Fibroblast of lung (primary cell): ENCODE measurements around the gene UBL3.

ENCODE experiments used
- EZH2 ChIP-seq: IDR thresholded peaks from 2 replicates; pipeline ENCODE4 v1.5.1; 2012; ENCODE audit warnings: low read length, control low read depth, mild to moderate bottlenecking; ENCODE audit errors: missing control alignments
- TF ChIP-seq, protein P1 (sequence below), 2 donors: IDR thresholded peaks in 1 of 2; conservative IDR thresholded peaks in 1 of 2; 1 replicate in 1 of 2; 2 replicates in 1 of 2; pipeline ENCODE4 v1.5.1; 2011 to 2012; ENCODE audit warnings: low read length in 2 of 2, control low read depth in 1 of 2, inconsistent platforms in 1 of 2, low read depth in 1 of 2, mild to moderate bottlenecking in 1 of 2

DNA sequence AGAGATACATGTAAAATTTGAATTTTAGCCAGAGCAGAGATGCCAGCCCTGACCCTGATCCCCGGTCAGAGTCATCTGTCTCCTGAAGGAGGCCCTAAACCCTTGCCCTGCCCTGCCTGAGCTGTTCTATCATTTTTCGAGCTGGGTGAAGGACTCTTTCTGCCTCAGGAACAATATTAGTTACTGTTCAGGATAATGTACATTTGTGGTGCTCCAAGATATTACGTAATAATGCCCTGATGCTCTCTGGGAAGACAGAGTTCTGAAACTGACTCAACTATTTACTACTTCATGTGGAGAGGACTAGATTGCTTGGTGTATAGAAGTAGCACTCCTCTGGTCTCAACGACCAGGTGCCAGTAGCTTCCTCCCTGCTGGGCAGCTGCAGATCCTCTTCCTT, 37.9 kb upstream of the UBL3 start:
- TF ChIP-seq, protein P1, sequence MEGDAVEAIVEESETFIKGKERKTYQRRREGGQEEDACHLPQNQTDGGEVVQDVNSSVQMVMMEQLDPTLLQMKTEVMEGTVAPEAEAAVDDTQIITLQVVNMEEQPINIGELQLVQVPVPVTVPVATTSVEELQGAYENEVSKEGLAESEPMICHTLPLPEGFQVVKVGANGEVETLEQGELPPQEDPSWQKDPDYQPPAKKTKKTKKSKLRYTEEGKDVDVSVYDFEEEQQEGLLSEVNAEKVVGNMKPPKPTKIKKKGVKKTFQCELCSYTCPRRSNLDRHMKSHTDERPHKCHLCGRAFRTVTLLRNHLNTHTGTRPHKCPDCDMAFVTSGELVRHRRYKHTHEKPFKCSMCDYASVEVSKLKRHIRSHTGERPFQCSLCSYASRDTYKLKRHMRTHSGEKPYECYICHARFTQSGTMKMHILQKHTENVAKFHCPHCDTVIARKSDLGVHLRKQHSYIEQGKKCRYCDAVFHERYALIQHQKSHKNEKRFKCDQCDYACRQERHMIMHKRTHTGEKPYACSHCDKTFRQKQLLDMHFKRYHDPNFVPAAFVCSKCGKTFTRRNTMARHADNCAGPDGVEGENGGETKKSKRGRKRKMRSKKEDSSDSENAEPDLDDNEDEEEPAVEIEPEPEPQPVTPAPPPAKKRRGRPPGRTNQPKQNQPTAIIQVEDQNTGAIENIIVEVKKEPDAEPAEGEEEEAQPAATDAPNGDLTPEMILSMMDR (conservative IDR thresholded peaks at IDR 0.05 in 1 of 2, IDR thresholded peaks at IDR 0.05 in 1 of 2; ENCODE audit: low read depth in 1 of 2, low read length in 2 of 2), result no peak
- TF ChIP-seq EZH2, result no peak
